Measurements from ENCODE around the gene RENBP. TPM values are rescaled to one million over a fixed set of nuclear protein-coding genes. Genes with fewer than 3 reads are reported as not detected.

RENBP gene
- total and polyA plus RNA-seq, 2 of the 13 experiments (the other 11 are each of a cell fraction or from before 2014, with no cell fraction given): 1.4 to 2.6 TPM

GRCh38 chrX:153974003-153974725 lies 29.7 kb upstream of the RENBP start (continued):
- TF ChIP-seq HNF1A (IDR thresholded peaks at IDR 0.05; ENCODE audit: low read depth) (no peak), HNF1A (CRISPR knock-in tag; IDR thresholded peaks at IDR 0.05; ENCODE audit: borderline replicate concordance) (no peak), TFAP4 (IDR thresholded peaks at IDR 0.05; ENCODE audit: borderline replicate concordance, low read depth) (peak; percentile 74; the same call in 1 of the 2 replicates), POLR2AphosphoS5 (IDR thresholded peaks at IDR 0.05; ENCODE audit: low read depth, low read length) (no peak), ARNT (IDR thresholded peaks at IDR 0.05) (no peak), ZFX (CRISPR knock-in tag; IDR thresholded peaks at IDR 0.05; ENCODE audit: low read depth) (no peak), GZF1 (CRISPR knock-in tag; IDR thresholded peaks at IDR 0.05) (no peak), ZNF770 (CRISPR knock-in tag; IDR thresholded peaks at IDR 0.05) (no peak), ZBTB43 (CRISPR knock-in tag; conservative IDR thresholded peaks at IDR 0.05) (no peak), SP5 (CRISPR knock-in tag; IDR thresholded peaks at IDR 0.05; ENCODE audit: borderline replicate concordance, low read depth) (no peak), HOMEZ (CRISPR knock-in tag; IDR thresholded peaks at IDR 0.05; ENCODE audit: low read depth) (no peak), SRSF1 (optimal IDR thresholded peaks at IDR 0.05; ENCODE audit: low read depth, low read length) (no peak), ETV5 (CRISPR knock-in tag; IDR thresholded peaks at IDR 0.05; ENCODE audit: borderline replicate concordance) (no peak), TBL1XR1 (IDR thresholded peaks at IDR 0.05; ENCODE audit: borderline replicate concordance, low read length, partially characterized antibody) (no peak), SP4 (CRISPR knock-in tag; IDR thresholded peaks at IDR 0.05) (no peak), ZFP91 (CRISPR knock-in tag; IDR thresholded peaks at IDR 0.05; ENCODE audit: borderline replicate concordance) (0 out of 2 replicates have a peak, but pooled peaks have one; percentile 28), ZC3H4 (CRISPR knock-in tag; IDR thresholded peaks at IDR 0.05; ENCODE audit: borderline replicate concordance) (peak; percentile 78; the same call in 1 of the 2 replicates)

All from HepG2 (cell line).